Osteocyte (in vitro differentiated cells): Measurements from ENCODE around the gene FOXD3. TPM values are rescaled to one million over a fixed set of nuclear protein-coding genes. Genes with fewer than 3 reads are reported as not detected.

Source experiments
- DNase-seq: peaks from one replicate; pipeline ENCODE4 v3.0.0; 2021; ENCODE audit warnings: mixed read lengths; ENCODE audit not compliant: unreplicated experiment; ENCODE audit errors: extremely low spot score
- H3K27ac Mint-ChIP-seq: one replicate; pipeline ENCODE4 v1.8.0; 2021; ENCODE audit warnings: mild to moderate bottlenecking, mixed read lengths; ENCODE audit not compliant: unreplicated experiment
- H3K27me3 Mint-ChIP-seq: one replicate; pipeline ENCODE4 v1.8.0; 2021; ENCODE audit warnings: mixed read lengths; ENCODE audit not compliant: unreplicated experiment
- H3K36me3 Mint-ChIP-seq: one replicate; pipeline ENCODE4 v1.8.0; 2021; ENCODE audit warnings: mixed read lengths; ENCODE audit not compliant: unreplicated experiment
- H3K4me1 Mint-ChIP-seq: one replicate; pipeline ENCODE4 v1.8.0; 2021; ENCODE audit warnings: mixed read lengths; ENCODE audit not compliant: unreplicated experiment
- H3K4me3 Mint-ChIP-seq: one replicate; pipeline ENCODE4 v1.8.0; 2021; ENCODE audit warnings: mild to moderate bottlenecking, moderate library complexity, mixed read lengths; ENCODE audit not compliant: unreplicated experiment
- H3K9me3 Mint-ChIP-seq: one replicate; pipeline ENCODE4 v1.8.0; 2021; ENCODE audit warnings: mixed read lengths; ENCODE audit not compliant: unreplicated experiment
- total RNA-seq: library from RNA; stranded (reverse); gene quantifications from 2 replicates; pipeline ENCODE4 v1.2.1, GENCODE V29; 2021
- TF ChIP-seq, protein P1 (sequence below): fragments of 200-600 bp; sonication (generic); IDR thresholded peaks from 2 replicates; pipeline ENCODE4 v1.5.0; 2021; ENCODE audit warnings: antibody characterized with exemption, mild to moderate bottlenecking, moderate library complexity

FOXD3 gene
- total RNA-seq, 1 donor from 2014 or later, result not detected

DNA sequence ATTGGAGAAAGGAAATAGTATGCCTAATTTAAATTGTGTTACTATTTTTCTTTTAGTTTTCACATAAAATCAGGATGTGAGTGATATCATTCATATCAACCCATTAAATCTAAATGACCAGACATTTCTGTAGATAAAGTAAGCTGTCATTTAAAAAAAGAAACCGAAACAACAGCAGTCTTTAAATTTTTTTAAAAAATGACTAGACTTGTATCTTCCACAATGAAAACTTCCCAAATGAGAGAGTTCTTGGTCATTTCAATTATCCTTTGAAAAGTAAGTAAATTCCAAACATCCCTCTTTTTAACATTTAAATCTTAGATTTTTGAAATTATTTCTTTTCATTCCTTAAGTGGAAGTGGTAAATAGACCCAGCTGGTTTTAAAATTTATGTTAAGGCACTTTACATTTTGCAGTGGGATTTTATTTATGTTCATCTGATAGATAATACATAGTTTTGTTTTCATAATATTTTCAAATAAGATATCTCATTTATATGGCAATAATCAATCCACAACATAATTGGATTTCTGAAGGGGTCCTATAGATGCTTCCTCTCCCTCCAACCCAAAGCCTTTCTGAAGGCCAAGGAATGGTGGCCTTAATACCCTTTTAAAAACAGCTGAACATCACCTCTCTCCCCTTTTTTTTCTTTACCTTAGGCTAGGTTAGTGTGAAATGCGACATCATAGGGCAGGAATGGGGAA lies 3.1 kb downstream of the FOXD3 start:
- TF ChIP-seq, protein P1, sequence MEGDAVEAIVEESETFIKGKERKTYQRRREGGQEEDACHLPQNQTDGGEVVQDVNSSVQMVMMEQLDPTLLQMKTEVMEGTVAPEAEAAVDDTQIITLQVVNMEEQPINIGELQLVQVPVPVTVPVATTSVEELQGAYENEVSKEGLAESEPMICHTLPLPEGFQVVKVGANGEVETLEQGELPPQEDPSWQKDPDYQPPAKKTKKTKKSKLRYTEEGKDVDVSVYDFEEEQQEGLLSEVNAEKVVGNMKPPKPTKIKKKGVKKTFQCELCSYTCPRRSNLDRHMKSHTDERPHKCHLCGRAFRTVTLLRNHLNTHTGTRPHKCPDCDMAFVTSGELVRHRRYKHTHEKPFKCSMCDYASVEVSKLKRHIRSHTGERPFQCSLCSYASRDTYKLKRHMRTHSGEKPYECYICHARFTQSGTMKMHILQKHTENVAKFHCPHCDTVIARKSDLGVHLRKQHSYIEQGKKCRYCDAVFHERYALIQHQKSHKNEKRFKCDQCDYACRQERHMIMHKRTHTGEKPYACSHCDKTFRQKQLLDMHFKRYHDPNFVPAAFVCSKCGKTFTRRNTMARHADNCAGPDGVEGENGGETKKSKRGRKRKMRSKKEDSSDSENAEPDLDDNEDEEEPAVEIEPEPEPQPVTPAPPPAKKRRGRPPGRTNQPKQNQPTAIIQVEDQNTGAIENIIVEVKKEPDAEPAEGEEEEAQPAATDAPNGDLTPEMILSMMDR, result no peak
- no peak overlapping the region for H3K27ac Mint-ChIP-seq

DNA sequence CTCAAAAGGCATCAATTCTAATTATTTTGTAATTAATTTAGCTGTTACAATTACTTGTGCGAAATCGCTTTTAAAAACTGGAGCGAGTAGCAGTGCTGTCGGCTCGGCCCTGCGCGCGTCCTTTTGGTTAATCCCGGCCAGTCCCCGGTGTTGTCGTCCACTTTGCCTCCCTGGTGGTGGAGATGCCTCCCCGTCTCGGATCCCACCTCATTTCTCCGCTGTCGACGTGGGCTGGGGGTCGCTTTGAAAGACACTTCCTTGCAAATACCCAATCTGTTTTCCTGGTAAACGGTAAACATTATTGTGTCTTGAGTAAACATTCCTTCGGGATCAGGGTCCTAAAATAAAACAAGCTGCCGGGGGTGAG lies 3.7 kb downstream of the FOXD3 start:
- Mint-ChIP-seq H3K9me3 (no peaks in the 10 kb centered on the region), H3K36me3 (peaks cover 7% of the 10 kb centered on the region), H3K4me3 (no peak overlapping the region), H3K27me3 (peaks cover 73% of the 10 kb centered on the region), H3K4me1 (peaks cover 23% of the 10 kb centered on the region), H3K27ac (no peak overlapping the region)
- TF ChIP-seq, protein P1, result no peak
- DNase-seq, result no peak

More for the DNA sequence above, 3.1 kb downstream of the FOXD3 start:
- peaks cover 7% of the 10 kb centered on the region for H3K36me3 Mint-ChIP-seq
- no peaks in the 10 kb centered on the region for H3K9me3 Mint-ChIP-seq
- peaks cover 23% of the 10 kb centered on the region for H3K4me1 Mint-ChIP-seq
- no peak for DNase-seq
- H3K27me3 Mint-ChIP-seq, result peaks cover 72% of the 10 kb centered on the region
- no peak overlapping the region for H3K4me3 Mint-ChIP-seq

DNA sequence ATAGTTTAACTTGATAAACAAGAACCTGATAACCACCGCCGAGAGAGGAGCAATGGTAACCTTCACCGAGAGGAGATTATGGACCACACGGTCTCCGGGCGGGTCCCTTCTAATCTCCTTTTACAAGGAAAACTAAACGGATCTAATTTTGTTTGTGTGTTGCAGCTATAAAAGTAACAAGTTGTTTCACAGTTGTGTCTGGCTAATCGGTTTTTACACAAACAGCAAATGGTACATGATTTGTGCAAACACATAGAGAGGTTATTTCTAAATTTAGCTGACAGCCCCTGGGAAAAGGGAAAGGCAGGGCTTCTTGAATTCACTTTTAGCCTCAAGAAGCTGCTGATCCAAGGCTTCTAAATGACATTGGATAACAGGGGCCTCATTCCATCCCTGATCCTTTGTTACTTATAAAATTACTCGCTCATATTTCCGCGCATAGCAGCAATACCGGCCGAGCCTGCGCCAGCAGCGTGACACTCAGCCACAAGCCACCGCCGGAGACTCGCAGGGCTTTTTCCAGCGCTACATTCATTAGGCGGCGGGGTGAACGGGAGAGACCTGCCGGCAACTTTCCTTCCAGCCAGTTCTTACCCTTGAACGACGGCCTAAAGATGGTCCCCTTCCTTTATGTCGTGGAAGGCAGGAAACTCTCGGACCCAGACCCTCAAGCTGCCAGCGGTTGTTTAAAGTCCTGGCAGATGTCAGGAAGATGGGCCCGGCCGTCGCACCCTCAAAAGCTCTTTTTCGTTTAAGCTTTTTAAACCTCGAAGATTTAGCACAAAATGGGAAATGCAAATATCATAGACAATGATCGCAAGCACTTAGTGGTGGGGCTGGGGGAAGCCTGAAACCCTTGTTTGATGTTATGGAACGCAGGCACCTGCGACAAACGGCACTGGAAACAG lies 4.4 kb downstream of the FOXD3 start:
- Mint-ChIP-seq H3K36me3 (peaks cover under 1% of the 10 kb centered on the region), H3K4me1 (peaks cover 18% of the 10 kb centered on the region), H3K9me3 (no peaks in the 10 kb centered on the region), H3K27ac (no peak overlapping the region), H3K4me3 (no peak overlapping the region), H3K27me3 (peaks cover 71% of the 10 kb centered on the region)
- TF ChIP-seq, protein P1, result no peak
- no peak for DNase-seq

DNA sequence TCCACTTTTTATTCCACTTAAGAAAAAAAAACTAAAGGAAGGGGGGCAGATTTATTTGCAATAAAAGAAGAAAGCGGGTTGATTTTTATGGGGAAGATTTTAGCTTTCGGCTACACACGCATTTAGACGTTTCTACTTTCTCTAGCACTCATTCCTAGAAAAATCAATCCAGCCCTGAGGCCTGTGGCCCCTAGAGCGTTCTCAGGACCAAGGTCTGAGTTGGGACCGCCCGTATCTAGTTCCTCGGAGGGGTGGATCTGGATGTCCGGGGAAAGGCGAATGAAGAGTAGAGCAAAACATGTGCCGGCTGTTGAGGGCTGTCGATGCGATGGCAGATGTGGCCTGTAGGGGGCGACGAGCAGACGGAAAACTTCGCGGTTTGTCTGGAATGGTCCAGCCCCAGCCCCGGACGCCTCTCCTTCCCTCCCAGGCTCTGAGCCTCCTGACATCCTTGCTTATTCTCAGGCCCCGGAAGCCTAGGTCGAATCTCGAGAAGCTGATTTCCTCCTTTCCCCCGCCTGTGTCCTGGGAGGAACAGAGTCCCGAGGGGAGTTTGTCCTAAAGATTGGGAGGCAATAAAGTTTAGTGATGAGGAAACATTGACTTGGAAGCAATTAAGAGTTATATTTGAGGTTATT lies 5.2 kb downstream of the FOXD3 start:
- peak; percentile 88 for DNase-seq
- no peak overlapping the region for H3K4me3 Mint-ChIP-seq
- peaks cover 74% of the 10 kb centered on the region for H3K27me3 Mint-ChIP-seq
- no peaks in the 10 kb centered on the region for H3K36me3 Mint-ChIP-seq
- no peak overlapping the region for H3K27ac Mint-ChIP-seq
- H3K9me3 Mint-ChIP-seq, result no peaks in the 10 kb centered on the region
- peaks cover 14% of the 10 kb centered on the region for H3K4me1 Mint-ChIP-seq
- TF ChIP-seq, protein P1, result peak; percentile 82
